Measurements from ENCODE around the gene NRCAM. TPM values are rescaled to one million over a fixed set of nuclear protein-coding genes. Genes with fewer than 3 reads are reported as not detected.

Gene NRCAM
- total and polyA plus RNA-seq, 10 of the 15 experiments (the other 5 are each of a cell fraction or from before 2014, with no cell fraction given) = 0.30 to 2.0 (median 1.0) TPM

DNA sequence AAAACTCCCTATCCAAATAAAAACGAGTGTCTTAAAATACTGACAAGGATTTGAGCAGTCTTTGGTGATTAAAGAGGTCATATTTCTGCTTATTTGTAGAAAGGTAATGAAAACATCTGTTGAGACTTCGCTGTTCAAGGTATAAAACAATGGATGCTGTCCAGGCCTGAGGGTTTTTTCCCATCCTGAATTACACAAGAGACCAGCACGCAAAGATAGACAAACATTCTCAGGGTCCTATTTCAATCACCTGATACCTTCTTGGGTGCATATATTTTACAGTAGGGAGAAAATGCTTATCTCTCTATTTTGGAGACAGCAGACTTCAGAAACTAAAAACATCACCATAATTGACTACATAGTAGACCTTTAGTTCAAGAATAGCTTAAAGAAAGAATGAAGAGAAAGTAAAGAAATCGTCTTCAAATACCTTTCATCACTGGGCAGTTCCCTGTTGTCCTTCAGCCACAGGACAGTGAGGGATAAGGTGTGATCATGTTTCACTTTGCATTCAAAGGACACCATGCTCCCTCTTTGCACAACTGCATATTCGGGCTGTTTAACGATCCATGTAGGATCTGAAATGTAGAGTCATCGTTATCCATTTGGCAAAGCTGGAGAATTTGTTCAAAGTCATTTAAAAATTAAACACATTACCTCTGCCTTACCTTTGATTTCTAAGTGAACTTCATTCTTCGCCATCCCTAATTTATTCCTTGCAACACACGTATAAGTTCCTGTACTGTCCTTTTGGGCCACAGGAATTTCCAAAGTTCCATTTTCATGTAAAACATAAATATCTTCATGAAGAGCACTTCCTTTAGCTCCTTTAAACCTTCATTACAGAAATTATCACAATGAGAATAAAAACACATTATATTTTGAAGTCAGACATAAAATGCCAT, 262.4 kb downstream of the NRCAM start (continued):
- TF ChIP-seq, protein P1, sequence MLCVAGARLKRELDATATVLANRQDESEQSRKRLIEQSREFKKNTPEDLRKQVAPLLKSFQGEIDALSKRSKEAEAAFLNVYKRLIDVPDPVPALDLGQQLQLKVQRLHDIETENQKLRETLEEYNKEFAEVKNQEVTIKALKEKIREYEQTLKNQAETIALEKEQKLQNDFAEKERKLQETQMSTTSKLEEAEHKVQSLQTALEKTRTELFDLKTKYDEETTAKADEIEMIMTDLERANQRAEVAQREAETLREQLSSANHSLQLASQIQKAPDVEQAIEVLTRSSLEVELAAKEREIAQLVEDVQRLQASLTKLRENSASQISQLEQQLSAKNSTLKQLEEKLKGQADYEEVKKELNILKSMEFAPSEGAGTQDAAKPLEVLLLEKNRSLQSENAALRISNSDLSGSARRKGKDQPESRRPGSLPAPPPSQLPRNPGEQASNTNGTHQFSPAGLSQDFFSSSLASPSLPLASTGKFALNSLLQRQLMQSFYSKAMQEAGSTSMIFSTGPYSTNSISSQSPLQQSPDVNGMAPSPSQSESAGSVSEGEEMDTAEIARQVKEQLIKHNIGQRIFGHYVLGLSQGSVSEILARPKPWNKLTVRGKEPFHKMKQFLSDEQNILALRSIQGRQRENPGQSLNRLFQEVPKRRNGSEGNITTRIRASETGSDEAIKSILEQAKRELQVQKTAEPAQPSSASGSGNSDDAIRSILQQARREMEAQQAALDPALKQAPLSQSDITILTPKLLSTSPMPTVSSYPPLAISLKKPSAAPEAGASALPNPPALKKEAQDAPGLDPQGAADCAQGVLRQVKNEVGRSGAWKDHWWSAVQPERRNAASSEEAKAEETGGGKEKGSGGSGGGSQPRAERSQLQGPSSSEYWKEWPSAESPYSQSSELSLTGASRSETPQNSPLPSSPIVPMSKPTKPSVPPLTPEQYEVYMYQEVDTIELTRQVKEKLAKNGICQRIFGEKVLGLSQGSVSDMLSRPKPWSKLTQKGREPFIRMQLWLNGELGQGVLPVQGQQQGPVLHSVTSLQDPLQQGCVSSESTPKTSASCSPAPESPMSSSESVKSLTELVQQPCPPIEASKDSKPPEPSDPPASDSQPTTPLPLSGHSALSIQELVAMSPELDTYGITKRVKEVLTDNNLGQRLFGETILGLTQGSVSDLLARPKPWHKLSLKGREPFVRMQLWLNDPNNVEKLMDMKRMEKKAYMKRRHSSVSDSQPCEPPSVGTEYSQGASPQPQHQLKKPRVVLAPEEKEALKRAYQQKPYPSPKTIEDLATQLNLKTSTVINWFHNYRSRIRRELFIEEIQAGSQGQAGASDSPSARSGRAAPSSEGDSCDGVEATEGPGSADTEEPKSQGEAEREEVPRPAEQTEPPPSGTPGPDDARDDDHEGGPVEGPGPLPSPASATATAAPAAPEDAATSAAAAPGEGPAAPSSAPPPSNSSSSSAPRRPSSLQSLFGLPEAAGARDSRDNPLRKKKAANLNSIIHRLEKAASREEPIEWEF (IDR thresholded peaks at IDR 0.05; ENCODE audit: insufficient replicate concordance, low read depth, low read length) = no peak
- no peak for TF ChIP-seq RCOR1 (conservative IDR thresholded peaks at IDR 0.05; ENCODE audit: low read depth, low read length)
- TF ChIP-seq, protein P2, sequence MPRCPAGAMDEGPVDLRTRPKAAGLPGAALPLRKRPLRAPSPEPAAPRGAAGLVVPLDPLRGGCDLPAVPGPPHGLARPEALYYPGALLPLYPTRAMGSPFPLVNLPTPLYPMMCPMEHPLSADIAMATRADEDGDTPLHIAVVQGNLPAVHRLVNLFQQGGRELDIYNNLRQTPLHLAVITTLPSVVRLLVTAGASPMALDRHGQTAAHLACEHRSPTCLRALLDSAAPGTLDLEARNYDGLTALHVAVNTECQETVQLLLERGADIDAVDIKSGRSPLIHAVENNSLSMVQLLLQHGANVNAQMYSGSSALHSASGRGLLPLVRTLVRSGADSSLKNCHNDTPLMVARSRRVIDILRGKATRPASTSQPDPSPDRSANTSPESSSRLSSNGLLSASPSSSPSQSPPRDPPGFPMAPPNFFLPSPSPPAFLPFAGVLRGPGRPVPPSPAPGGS (IDR thresholded peaks at IDR 0.05; ENCODE audit: borderline replicate concordance, insufficient read depth, low read depth, low read length, poor library complexity, severe bottlenecking) = no peak
- no peak for TF ChIP-seq DPF2 (IDR thresholded peaks at IDR 0.05)
- TF ChIP-seq NFYB (IDR thresholded peaks at IDR 0.05; ENCODE audit: insufficient read depth, low read depth, low read length) = no peak
- TF ChIP-seq BACH1 (IDR thresholded peaks at IDR 0.05; ENCODE audit: borderline replicate concordance) = no peak
- no peak for TF ChIP-seq EP300 (IDR thresholded peaks at IDR 0.05; ENCODE audit: borderline replicate concordance in 1 of 2, control insufficient read depth in 1 of 2, low read depth in 2 of 2, low read length in 2 of 2)
- no peak for TF ChIP-seq NFXL1 (IDR thresholded peaks at IDR 0.05; ENCODE audit: borderline replicate concordance)
- TF ChIP-seq ZNF217 (IDR thresholded peaks at IDR 0.05) = no peak
- TF ChIP-seq, protein P3, sequence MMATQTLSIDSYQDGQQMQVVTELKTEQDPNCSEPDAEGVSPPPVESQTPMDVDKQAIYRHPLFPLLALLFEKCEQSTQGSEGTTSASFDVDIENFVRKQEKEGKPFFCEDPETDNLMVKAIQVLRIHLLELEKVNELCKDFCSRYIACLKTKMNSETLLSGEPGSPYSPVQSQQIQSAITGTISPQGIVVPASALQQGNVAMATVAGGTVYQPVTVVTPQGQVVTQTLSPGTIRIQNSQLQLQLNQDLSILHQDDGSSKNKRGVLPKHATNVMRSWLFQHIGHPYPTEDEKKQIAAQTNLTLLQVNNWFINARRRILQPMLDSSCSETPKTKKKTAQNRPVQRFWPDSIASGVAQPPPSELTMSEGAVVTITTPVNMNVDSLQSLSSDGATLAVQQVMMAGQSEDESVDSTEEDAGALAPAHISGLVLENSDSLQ (IDR thresholded peaks at IDR 0.05) = no peak
